Trophoblast cell (in vitro differentiated cells and primary cell): ENCODE results near the gene BMP5.
A peak's percentile ranks its signal among the peaks of the same experiment; 100 is the strongest.

Experiments used
- DNase-seq, 2 donors: peaks; one replicate each; pipeline ENCODE4 v3.0.0-alpha.2; 2016
- H2AFZ ChIP-seq: 2 replicates; pipeline ENCODE4 v1.6.1; 2013; ENCODE audit warnings: low read length, moderate library complexity, mild to moderate bottlenecking; ENCODE audit not compliant: insufficient read depth, poor library complexity
- H2AK5ac ChIP-seq: 2 replicates; pipeline ENCODE4 v1.6.1; 2013; ENCODE audit warnings: mild to moderate bottlenecking, low read length
- H2BK120ac ChIP-seq: 2 replicates; pipeline ENCODE4 v1.6.1; 2013; ENCODE audit warnings: low read length, mild to moderate bottlenecking, moderate library complexity; ENCODE audit not compliant: insufficient read depth, poor library complexity
- H2BK12ac ChIP-seq: 2 replicates; pipeline ENCODE4 v1.6.1; 2013; ENCODE audit warnings: mild to moderate bottlenecking, low read length, moderate library complexity
- H2BK5ac ChIP-seq: 2 replicates; pipeline ENCODE4 v1.6.1; 2013; ENCODE audit warnings: low read length, low read depth, moderate library complexity, mild to moderate bottlenecking; ENCODE audit not compliant: poor library complexity
- H3K14ac ChIP-seq: 2 replicates; pipeline ENCODE4 v1.6.1; 2013; ENCODE audit warnings: mild to moderate bottlenecking, low read length
- H3K18ac ChIP-seq: 2 replicates; pipeline ENCODE4 v1.6.1; 2013; ENCODE audit warnings: mild to moderate bottlenecking, low read length
- H3K23ac ChIP-seq: 2 replicates; pipeline ENCODE4 v1.6.1; 2013; ENCODE audit warnings: low read length
- H3K27ac ChIP-seq: 2 replicates; pipeline ENCODE4 v1.5.1; 2013; ENCODE audit warnings: low read depth, mild to moderate bottlenecking, inconsistent platforms, low read length, moderate library complexity
- H3K27me3 ChIP-seq: 2 replicates; pipeline ENCODE4 v1.6.1; 2013; ENCODE audit warnings: inconsistent platforms, mild to moderate bottlenecking, low read length, moderate library complexity; ENCODE audit not compliant: insufficient read depth
- H3K36me3 ChIP-seq, 2 experiments: 1 replicate in 1 of 2; 2 replicates in 1 of 2; pipeline ENCODE4 v1.6.1; 2013; ENCODE audit warnings: low read length in 2 of 2, mild to moderate bottlenecking in 2 of 2, moderate library complexity in 1 of 2; ENCODE audit not compliant: insufficient read depth in 2 of 2, control insufficient read depth in 1 of 2
- H3K4ac ChIP-seq: 2 replicates; pipeline ENCODE4 v1.6.1; 2013; ENCODE audit warnings: low read depth, mild to moderate bottlenecking, low read length, moderate library complexity
- H3K4me1 ChIP-seq, 2 experiments: 1 replicate in 1 of 2; 2 replicates in 1 of 2; pipeline ENCODE4 v1.6.1; 2013; ENCODE audit warnings: low read length in 2 of 2, mild to moderate bottlenecking in 2 of 2, moderate library complexity in 1 of 2; ENCODE audit not compliant: insufficient read depth in 2 of 2, control insufficient read depth in 1 of 2
- H3K4me2 ChIP-seq: 2 replicates; pipeline ENCODE4 v1.6.1; 2013; ENCODE audit warnings: inconsistent platforms, mild to moderate bottlenecking, low read length, moderate library complexity
- H3K4me3 ChIP-seq: 2 replicates; pipeline ENCODE4 v1.5.1; 2013; ENCODE audit warnings: mild to moderate bottlenecking, low read depth, low read length, inconsistent platforms
- H3K79me1 ChIP-seq: one replicate; pipeline ENCODE4 v1.6.1; 2013; ENCODE audit warnings: low read length
- H3K79me2 ChIP-seq: 2 replicates; pipeline ENCODE4 v1.6.1; 2013; ENCODE audit warnings: low read length, mild to moderate bottlenecking; ENCODE audit not compliant: control insufficient read depth, insufficient read depth, poor library complexity
- H3K9ac ChIP-seq: 2 replicates; pipeline ENCODE4 v1.6.1; 2013; ENCODE audit warnings: mild to moderate bottlenecking, low read length
- H3K9me3 ChIP-seq: 2 replicates; pipeline ENCODE4 v1.6.1; 2013; ENCODE audit warnings: low read depth, mild to moderate bottlenecking, control low read depth, inconsistent platforms, low read length; ENCODE audit not compliant: insufficient read depth
- H4K12ac ChIP-seq: 2 replicates; pipeline ENCODE4 v1.6.1; 2013; ENCODE audit warnings: low read depth, mild to moderate bottlenecking, low read length, moderate library complexity
- H4K8ac ChIP-seq: 2 replicates; pipeline ENCODE4 v1.6.1; 2013; ENCODE audit warnings: low read depth, mild to moderate bottlenecking, low read length, moderate library complexity
- H4K91ac ChIP-seq: one replicate; pipeline ENCODE4 v1.6.1; 2013; ENCODE audit warnings: low read depth, mild to moderate bottlenecking, low read length, moderate library complexity
- WGBS: extraction: QIAGEN DNeasy Blood & Tissue Kit; methylation state at CpG from one replicate; pipeline ENCODE4 v1.1.7; 2013; ENCODE audit warnings: missing lambda C conversion rate; ENCODE audit not compliant: insufficient read length, insufficient coverage; ENCODE audit errors: extremely low coverage; 5-methylcytosine and 5-hydroxymethylcytosine counted together

BMP5 gene

GRCh38 chr6:55777469-55777868 lies 97.9 kb downstream of the BMP5 start:
- no CpG with 5 or more reads among the region's 1 CpG for WGBS

GRCh38 chr6:55776113-55776512 lies 99.3 kb downstream of the BMP5 start:
- no peak overlapping the region for H2AK5ac ChIP-seq
- H3K9me3 ChIP-seq, result no peaks in the 10 kb centered on the region
- H3K27ac ChIP-seq, result no peak overlapping the region
- H2BK5ac ChIP-seq, result no peak overlapping the region
- H3K23ac ChIP-seq, result no peak overlapping the region
- H3K4me1 ChIP-seq, result no peaks in the 10 kb centered on the region
- no peak overlapping the region for H2AFZ ChIP-seq
- no peaks in the 10 kb centered on the region for H3K79me2 ChIP-seq
- H2BK120ac ChIP-seq, result no peak overlapping the region
- H4K12ac ChIP-seq, result no peak overlapping the region
- no peak overlapping the region for H3K4me3 ChIP-seq
- H3K9ac ChIP-seq, result no peak overlapping the region
- no peaks in the 10 kb centered on the region for H3K27me3 ChIP-seq
- H3K4me2 ChIP-seq, result no peak overlapping the region
- H3K79me1 ChIP-seq, result no peaks in the 10 kb centered on the region
- H3K14ac ChIP-seq, result no peak overlapping the region
- no peak overlapping the region for H4K91ac ChIP-seq
- H3K18ac ChIP-seq, result no peak overlapping the region
- H2BK12ac ChIP-seq, result no peak overlapping the region
- H3K36me3 ChIP-seq, result no peaks in the 10 kb centered on the region
- H4K8ac ChIP-seq, result no peak overlapping the region
- no peak overlapping the region for H3K4ac ChIP-seq
- WGBS, result no CpG with 5 or more reads among the region's 1 CpG
- no peak for DNase-seq

More at GRCh38 chr6:55777469-55777868, 97.9 kb downstream of the BMP5 start:
- Histone ChIP-seq H3K4me2 (no peak overlapping the region), H3K4me1 (no peaks in the 10 kb centered on the region), H3K4ac (no peak overlapping the region), H2BK12ac (no peak overlapping the region), H2BK120ac (no peak overlapping the region), H4K12ac (no peak overlapping the region), H3K36me3 (no peaks in the 10 kb centered on the region), H2AFZ (no peak overlapping the region), H3K79me2 (no peaks in the 10 kb centered on the region), H4K8ac (no peak overlapping the region), H3K9ac (no peak overlapping the region), H2BK5ac (no peak overlapping the region), H3K27me3 (no peaks in the 10 kb centered on the region), H3K27ac (no peak overlapping the region), H2AK5ac (no peak overlapping the region), H3K9me3 (no peaks in the 10 kb centered on the region), H3K14ac (no peak overlapping the region), H3K23ac (no peak overlapping the region), H4K91ac (no peak overlapping the region), H3K18ac (no peak overlapping the region), H3K4me3 (no peak overlapping the region), H3K79me1 (no peaks in the 10 kb centered on the region)
- DNase-seq, result no peak

- no peak overlapping the region for H3K27ac ChIP-seq
- no peak overlapping the region for H4K12ac ChIP-seq
- no peak overlapping the region for H3K4ac ChIP-seq
- no peaks in the 10 kb centered on the region for H3K4me1 ChIP-seq
- H2AK5ac ChIP-seq, result no peak overlapping the region
- H4K91ac ChIP-seq, result no peak overlapping the region
- no peak overlapping the region for H3K4me2 ChIP-seq
- H3K79me2 ChIP-seq, result no peaks in the 10 kb centered on the region
- H3K14ac ChIP-seq, result no peak overlapping the region
- no peaks in the 10 kb centered on the region for H3K36me3 ChIP-seq
- no peak overlapping the region for H3K4me3 ChIP-seq
- no peaks in the 10 kb centered on the region for H3K27me3 ChIP-seq
- no peak overlapping the region for H3K23ac ChIP-seq
- H2BK120ac ChIP-seq, result no peak overlapping the region
- H3K18ac ChIP-seq, result no peak overlapping the region
- H2BK5ac ChIP-seq, result no peak overlapping the region
- H2AFZ ChIP-seq, result no peak overlapping the region
- H3K9me3 ChIP-seq, result no peaks in the 10 kb centered on the region
- H3K9ac ChIP-seq, result no peak overlapping the region
- no peak for DNase-seq
- H2BK12ac ChIP-seq, result no peak overlapping the region
- H4K8ac ChIP-seq, result no peak overlapping the region
- no peaks in the 10 kb centered on the region for H3K79me1 ChIP-seq
Measured at GRCh38 chr6:55775029-55775318, 100.4 kb downstream of the BMP5 start.

GRCh38 chr6:55774286-55775028 lies 100.9 kb downstream of the BMP5 start:
- Histone ChIP-seq H3K14ac (no peak overlapping the region), H4K12ac (no peak overlapping the region), H3K79me2 (no peaks in the 10 kb centered on the region), H2BK5ac (no peak overlapping the region), H4K91ac (no peak overlapping the region), H3K23ac (no peak overlapping the region), H2AFZ (no peak overlapping the region), H3K36me3 (no peaks in the 10 kb centered on the region), H3K18ac (no peak overlapping the region), H3K4me2 (no peak overlapping the region), H3K4ac (no peak overlapping the region), H3K9me3 (no peaks in the 10 kb centered on the region), H3K9ac (no peak overlapping the region), H3K27ac (no peak overlapping the region), H3K27me3 (no peaks in the 10 kb centered on the region), H2AK5ac (no peak overlapping the region), H2BK12ac (no peak overlapping the region), H3K4me3 (no peak overlapping the region), H3K79me1 (no peaks in the 10 kb centered on the region), H2BK120ac (no peak overlapping the region), H4K8ac (no peak overlapping the region), H3K4me1 (no peaks in the 10 kb centered on the region)
- DNase-seq, result peak in 1 of 2 donors; percentile 54
- WGBS, result no CpG with 5 or more reads among the region's 5 CpGs
